Endothelial cell of umbilical vein (primary cell): Measurements from ENCODE around the gene PGAP3. TPM values are rescaled to one million over a fixed set of nuclear protein-coding genes. Genes with fewer than 3 reads are reported as not detected.

ENCODE experiments used
- BruUV-seq: library from RNA; stranded (reverse); fragments of 400-500 nt; replicated peaks from 2 replicates; lab custom pipeline; 2021; lab: Mats Ljungman, UMichigan
- CTCF ChIA-PET: fragments of 300-600, 350-600 bp; sonication (Branson Sonifier 250); formaldehyde crosslinking; loops from one replicate; lab custom pipeline; 2021; ENCODE audit warnings: antibody characterized with exemption, inconsistent platforms; lab: Charles Lee
- POLR2A ChIA-PET: fragments of 300-600, 350-600 bp; sonication (Branson Sonifier 250); formaldehyde crosslinking; loops from one replicate; lab custom pipeline; 2021; ENCODE audit warnings: antibody characterized with exemption, inconsistent platforms; lab: Charles Lee
- DNase-seq: peaks from one replicate; pipeline ENCODE4 v3.0.0-alpha.2; 2011; ENCODE audit warnings: low read depth, low spot score
- FAIRE-seq: peaks from 2 replicates; lab custom pipeline; 2011; peaks lifted over from hg19 to GRCh38; lab: Jason Lieb, UNC
- H2AFZ ChIP-seq: 2 replicates; pipeline ENCODE4 v1.6.0; 2012; ENCODE audit warnings: low read depth, low read length, control low read depth, inconsistent platforms
- H3K27ac ChIP-seq: 2 replicates; pipeline ENCODE4 v1.5.1; 2011; ENCODE audit warnings: low read depth, mild to moderate bottlenecking, control low read depth, low read length, moderate library complexity; ENCODE audit not compliant: insufficient read depth
- H3K27me3 ChIP-seq, 2 experiments: 2 replicates each; pipeline versions ENCODE4 v1.6.0 to v1.6.1; 2011; ENCODE audit warnings: low read length in 2 of 2, mixed read lengths in 1 of 2; ENCODE audit not compliant: control insufficient read depth in 2 of 2, insufficient read depth in 2 of 2
- H3K36me3 ChIP-seq, 2 experiments: 2 replicates in 1 of 2; 3 replicates in 1 of 2; pipeline ENCODE4 v1.5.1; 2011; ENCODE audit warnings: low read length in 2 of 2, mild to moderate bottlenecking in 1 of 2, moderate library complexity in 1 of 2; ENCODE audit not compliant: control insufficient read depth in 2 of 2, insufficient read depth in 2 of 2; ENCODE audit errors: extremely low read depth in 1 of 2
- H3K4me1 ChIP-seq: 3 replicates; pipeline ENCODE4 v1.5.1; 2011; ENCODE audit warnings: mild to moderate bottlenecking, low read length; ENCODE audit not compliant: control insufficient read depth, insufficient read depth; ENCODE audit errors: extremely low read depth
- H3K4me2 ChIP-seq: 2 replicates; pipeline ENCODE4 v1.6.1; 2011; ENCODE audit warnings: low read length, control low read depth, mixed read lengths; ENCODE audit not compliant: insufficient read depth
- H3K4me3 ChIP-seq, 3 experiments: fragments of 200-600 bp in 1 of 3; sonication (generic), shearing (Covaris generic) in 1 of 3; replicated peaks in 1 of 3; 2 replicates each; pipeline ENCODE4 v1.5.1; 2011 to 2016; ENCODE audit warnings: control low read depth in 3 of 3, low read length in 3 of 3, mild to moderate bottlenecking in 2 of 3, inconsistent platforms in 1 of 3, low read depth in 1 of 3, moderate library complexity in 1 of 3; ENCODE audit not compliant: insufficient read depth in 1 of 3
- H3K79me2 ChIP-seq: 2 replicates; pipeline ENCODE4 v1.6.0; 2012; ENCODE audit warnings: low read length, inconsistent platforms; ENCODE audit not compliant: control insufficient read depth, insufficient read depth
- H3K9ac ChIP-seq: replicated peaks from 2 replicates; pipeline ENCODE3; 2011; ENCODE audit warnings: low read length, control low read depth; ENCODE audit not compliant: insufficient read depth; ENCODE audit errors: extremely low read depth
- H3K9me1 ChIP-seq: replicated peaks from 3 replicates; pipeline ENCODE4 v1.6.0; 2011; ENCODE audit warnings: mild to moderate bottlenecking, low read length; ENCODE audit not compliant: control insufficient read depth, insufficient read depth; ENCODE audit errors: extremely low read depth
- H3K9me3 ChIP-seq: replicated peaks from 2 replicates; pipeline ENCODE4 v1.5.1; 2012; ENCODE audit warnings: low read length, inconsistent platforms; ENCODE audit not compliant: control insufficient read depth, insufficient read depth
- H4K20me1 ChIP-seq: replicated peaks from 2 replicates; pipeline ENCODE3; 2011; ENCODE audit warnings: mild to moderate bottlenecking, low read length; ENCODE audit not compliant: control insufficient read depth, insufficient read depth; ENCODE audit errors: extremely low read depth
- CTCF ChIP-seq, 2 donors: IDR thresholded peaks; 1 replicate in 1 of 2; 2 replicates in 1 of 2; pipeline ENCODE4 v1.5.1; 2011; ENCODE audit warnings: low read length in 2 of 2, mild to moderate bottlenecking in 2 of 2, moderate library complexity in 2 of 2, control low read depth in 1 of 2, inconsistent platforms in 1 of 2, low read depth in 1 of 2; ENCODE audit not compliant: insufficient read depth in 1 of 2; ENCODE audit errors: extremely low read depth in 1 of 2
- EZH2 ChIP-seq: IDR thresholded peaks from 2 replicates; pipeline ENCODE4 v1.6.1; 2012; ENCODE audit warnings: borderline replicate concordance, low read depth, mild to moderate bottlenecking, moderate library complexity, low read length, inconsistent platforms; ENCODE audit not compliant: severe bottlenecking
- FOS ChIP-seq: IDR thresholded peaks from 2 replicates; pipeline ENCODE4 v1.6.1; 2011; ENCODE audit warnings: mild to moderate bottlenecking, low read length, moderate library complexity, borderline replicate concordance; ENCODE audit not compliant: insufficient read depth
- GATA2 ChIP-seq: IDR thresholded peaks from 2 replicates; pipeline ENCODE4 v1.7.0; 2011; ENCODE audit warnings: low read depth, mild to moderate bottlenecking, moderate library complexity, mixed read lengths, low read length; ENCODE audit not compliant: insufficient read length, insufficient read depth
- JUN ChIP-seq: IDR thresholded peaks from 2 replicates; pipeline ENCODE4 v1.6.1; 2011; ENCODE audit warnings: borderline replicate concordance, low read depth; ENCODE audit not compliant: insufficient read length, insufficient read depth
- MYC ChIP-seq: IDR thresholded peaks from one replicate; pipeline ENCODE4 v1.6.1; 2011; ENCODE audit warnings: mild to moderate bottlenecking, low read depth, low read length
- POLR2A ChIP-seq: IDR thresholded peaks from 2 replicates; pipeline ENCODE4 v1.6.1; 2012; ENCODE audit warnings: low read depth, mild to moderate bottlenecking, control low read depth, low read length
- POLR2AphosphoS5 ChIP-seq: IDR thresholded peaks from 2 replicates; pipeline ENCODE4 v1.6.1; 2012; ENCODE audit warnings: low read depth, mild to moderate bottlenecking, control low read depth, low read length, moderate library complexity; ENCODE audit not compliant: insufficient read depth
- dilution Hi-C: fragments of 300-500 bp; cut with MboI; formaldehyde crosslinking; loops from one replicate; pipeline ENCODE4 v1.15.0; 2019; ENCODE audit warnings: low sequenced_read_pairs; ENCODE audit not compliant: extremely low pct_ligation_motif_present
- intact Hi-C: fragments of 100-400 bp; cut with micrococcal nuclease; formaldehyde crosslinking; loops from one replicate; pipeline ENCODE4 v1.10.0; 2022
- polyA plus RNA-seq, 4 experiments: library from polyadenylated mRNA; depleted of rRNA in 3 of 4; stranded (reverse) in 3 of 4; unstranded in 1 of 4; fragments of >200 nt; gene quantifications; 2 replicates each; pipeline versions ENCODE4 v1.2.1 to v1.2.3, GENCODE V29; 2011 to 2012; ENCODE audit warnings: missing spikeins in 1 of 4
- total RNA-seq: library from RNA; stranded (reverse); gene quantifications from 2 replicates; pipeline ENCODE4 v1.2.3, GENCODE V29; 2021
- TF ChIP-seq, protein P1 (sequence below): IDR thresholded peaks from 2 replicates; pipeline ENCODE4 v1.6.1; 2011; ENCODE audit not compliant: insufficient read depth, insufficient read length

PGAP3 gene
- total and polyA plus RNA-seq, 2 donors (not counting 3 experiments of a cell fraction or from before 2014, with no cell fraction given) = 6.4 to 14.9 TPM

DNA sequence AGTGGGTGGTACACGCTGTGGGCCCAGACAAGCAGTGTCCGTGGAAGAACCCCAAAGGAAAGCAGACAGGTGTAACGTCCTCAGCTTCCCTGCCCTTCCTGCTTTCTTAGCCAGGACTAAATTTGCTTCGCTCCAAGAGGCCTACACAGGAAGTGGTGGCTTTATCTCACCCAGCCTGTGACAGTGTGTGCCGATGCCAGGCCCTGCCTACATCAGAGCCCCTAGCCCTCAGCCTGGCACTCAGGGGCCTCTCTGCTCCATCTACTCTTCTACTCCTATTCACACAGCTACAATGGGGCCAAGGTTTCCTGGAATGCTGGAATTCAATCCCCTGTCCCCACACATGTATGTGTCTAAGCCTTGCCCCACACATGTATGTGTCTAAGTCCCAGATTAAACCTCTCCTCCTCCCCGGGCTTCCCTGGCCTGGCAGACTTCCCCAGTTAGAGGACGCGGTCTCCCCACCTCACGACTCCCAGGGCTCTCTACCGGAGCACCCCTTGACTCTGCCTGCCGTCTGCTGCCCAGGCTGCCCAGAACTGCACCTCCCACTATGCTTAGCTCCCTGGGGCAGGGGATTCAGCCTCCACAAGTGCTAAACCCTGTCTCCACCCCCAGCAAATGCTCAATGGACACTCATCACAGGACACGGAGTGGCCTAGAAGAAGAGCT is 8.2 kb downstream of the PGAP3 start:
- Histone ChIP-seq H3K4me3 (no peak overlapping the region), H3K9me3 (no peaks in the 10 kb centered on the region), H3K27ac (no peak overlapping the region), H3K36me3 (no peaks in the 10 kb centered on the region), H3K4me1 (no peaks in the 10 kb centered on the region), H3K27me3 (no peaks in the 10 kb centered on the region), H4K20me1 (no peaks in the 10 kb centered on the region), H3K4me2 (no peak overlapping the region), H3K9ac (no peak overlapping the region), H3K9me1 (no peaks in the 10 kb centered on the region), H2AFZ (no peak overlapping the region), H3K79me2 (no peaks in the 10 kb centered on the region)
- BruUV-seq = no TSS peak
- dilution Hi-C loops = no loop called here
- POLR2A ChIA-PET = no interaction called here
- CTCF ChIA-PET = interaction anchor here (0.8 to 2.1 kb wide), 4 partner anchors 14 to 58 kb away, joined by 3 to 7 read pairs (median 4); no protein-coding TSS in a partner anchor
- no peak for FAIRE-seq
- TF ChIP-seq EZH2 (no peak), POLR2AphosphoS5 (no peak), MYC (no peak), GATA2 (no peak), POLR2A (no peak), FOS (no peak), JUN (no peak), CTCF (IDR thresholded peaks at IDR 0.05; ENCODE audit: extremely low read depth in 1 of 2, insufficient read depth in 1 of 2, low read depth in 1 of 2, low read length in 2 of 2) (no peak)
- TF ChIP-seq, protein P1, sequence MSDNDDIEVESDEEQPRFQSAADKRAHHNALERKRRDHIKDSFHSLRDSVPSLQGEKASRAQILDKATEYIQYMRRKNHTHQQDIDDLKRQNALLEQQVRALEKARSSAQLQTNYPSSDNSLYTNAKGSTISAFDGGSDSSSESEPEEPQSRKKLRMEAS = no peak
- intact Hi-C loops = no loop called here
- no peak for DNase-seq
